Stomach (tissue), 4 donors: ENCODE measurements around the gene REV3L.

ENCODE experiments used
- CTCF ChIP-seq, 7 experiments: fragments of 450-650 bp in 4 of 7; fragments of 200-600 bp in 3 of 7; sonication (generic) in 3 of 7; IDR thresholded peaks; one replicate each; pipeline ENCODE4 v1.5.1; 2016 to 2019; ENCODE audit warnings: antibody characterized with exemption in 7 of 7, control low read depth in 2 of 7, mild to moderate bottlenecking in 1 of 7
- POLR2A ChIP-seq, 4 donors: fragments of 450-650 bp; IDR thresholded peaks; one replicate each; pipeline ENCODE4 v1.6.1; 2016; ENCODE audit warnings: antibody characterized with exemption in 4 of 4, control low read depth in 2 of 4, mild to moderate bottlenecking in 1 of 4, moderate library complexity in 1 of 4
- POLR2AphosphoS5 ChIP-seq, 3 donors: sonication (generic); formaldehyde crosslinking; IDR thresholded peaks; one replicate each; pipeline ENCODE4 v1.6.1; 2016; ENCODE audit warnings: antibody characterized with exemption in 3 of 3

GRCh38 chr6:111464184-111464583, 18.8 kb downstream of the REV3L start:
- TF ChIP-seq POLR2A (IDR thresholded peaks at IDR 0.05): no peak
- no peak for TF ChIP-seq CTCF (IDR thresholded peaks at IDR 0.05)
- no peak for TF ChIP-seq POLR2AphosphoS5 (IDR thresholded peaks at IDR 0.05)
